GM23338 (cell line): ENCODE data around the gene TCP11. TPM values are rescaled to one million over a fixed set of nuclear protein-coding genes. Genes with fewer than 3 reads are reported as not detected.

Source experiments
- ATAC-seq: fragments of 200-7000 bp; cut with Tn5 transposase; 3 replicates; pipeline ENCODE4 v1.9.1; 2020
- DNase-seq: peaks from one replicate; pipeline ENCODE4 v3.0.0-alpha.2; 2015; ENCODE audit warnings: low spot score
- H2AFZ ChIP-seq: fragments of 200-600 bp; sonication (generic); 2 replicates; pipeline ENCODE4 v1.8.0; 2016; ENCODE audit warnings: antibody characterized with exemption, mild to moderate bottlenecking, moderate library complexity
- H3F3A ChIP-seq: fragments of 200-600 bp; sonication (generic); replicated peaks from 2 replicates; pipeline ENCODE4 v1.8.0; 2017; ENCODE audit warnings: antibody characterized with exemption, mixed run types, low read depth
- H3K27ac ChIP-seq: fragments of 200-600 bp; sonication (generic); 2 replicates; pipeline ENCODE4 v1.6.1; 2016; ENCODE audit warnings: low read depth
- H3K27me3 ChIP-seq: fragments of 200-600 bp; sonication (generic); 2 replicates; pipeline ENCODE4 v1.8.0; 2016; ENCODE audit warnings: mild to moderate bottlenecking, mixed run types, moderate library complexity; ENCODE audit not compliant: insufficient read depth
- H3K36me3 ChIP-seq: fragments of 200-600 bp; sonication (generic); 2 replicates; pipeline ENCODE4 v1.8.0; 2016; ENCODE audit warnings: mild to moderate bottlenecking; ENCODE audit not compliant: insufficient read depth
- H3K4me1 ChIP-seq: fragments of 200-600 bp; sonication (generic); 2 replicates; pipeline ENCODE4 v1.8.0; 2016; ENCODE audit warnings: mild to moderate bottlenecking, moderate library complexity; ENCODE audit not compliant: insufficient read depth
- H3K4me2 ChIP-seq: fragments of 200-600 bp; sonication (generic); 2 replicates; pipeline ENCODE4 v1.7.1; 2017; ENCODE audit warnings: mixed run types
- H3K4me3 ChIP-seq: fragments of 200-600 bp; sonication (generic); 2 replicates; pipeline ENCODE4 v1.6.1; 2016; ENCODE audit warnings: mixed run types
- H3K79me2 ChIP-seq: fragments of 200-600 bp; sonication (generic); replicated peaks from 2 replicates; pipeline ENCODE4 v1.8.0; 2017; ENCODE audit warnings: mild to moderate bottlenecking; ENCODE audit not compliant: insufficient read depth
- H3K9me2 ChIP-seq: fragments of 200-600 bp; sonication (generic); 2 replicates; pipeline ENCODE4 v1.8.0; 2017; ENCODE audit not compliant: insufficient read depth
- H4K20me1 ChIP-seq: fragments of 200-600 bp; sonication (generic); replicated peaks from 2 replicates; pipeline ENCODE4 v1.8.0; 2017; ENCODE audit warnings: mild to moderate bottlenecking; ENCODE audit not compliant: insufficient read depth
- H3K27ac Mint-ChIP-seq: 2 replicates; pipeline ENCODE4 v1.8.0; 2020; ENCODE audit warnings: inconsistent platforms, mild to moderate bottlenecking, moderate library complexity, mixed read lengths
- H3K27me3 Mint-ChIP-seq: 3 replicates; pipeline ENCODE4 v1.8.0; 2022; ENCODE audit warnings: low read depth, mild to moderate bottlenecking, moderate library complexity, mixed read lengths, inconsistent platforms; ENCODE audit not compliant: insufficient read depth, poor library complexity
- H3K36me3 Mint-ChIP-seq: 3 replicates; pipeline ENCODE4 v1.8.0; 2021; ENCODE audit warnings: low read depth, mild to moderate bottlenecking, inconsistent platforms, moderate library complexity, mixed read lengths
- H3K4me1 Mint-ChIP-seq: 3 replicates; pipeline ENCODE4 v1.8.0; 2020; ENCODE audit warnings: mild to moderate bottlenecking, inconsistent platforms, mixed read lengths
- H3K4me3 Mint-ChIP-seq: 3 replicates; pipeline ENCODE4 v1.8.0; 2021; ENCODE audit warnings: moderate library complexity, mild to moderate bottlenecking, inconsistent platforms, mixed read lengths
- H3K9me3 Mint-ChIP-seq: 3 replicates; pipeline ENCODE4 v1.8.0; 2020; ENCODE audit warnings: moderate library complexity, mild to moderate bottlenecking, inconsistent platforms, mixed read lengths
- CREB1 ChIP-seq: fragments of 250-450 bp; sonication (Bioruptor Pico); IDR thresholded peaks from 2 replicates; pipeline ENCODE4 v1.5.0; 2020; ENCODE audit warnings: low read depth, mild to moderate bottlenecking, moderate library complexity
- EZH2 ChIP-seq: fragments of 200-600 bp; sonication (generic); IDR thresholded peaks from one replicate; pipeline ENCODE4 v1.8.0; 2017; ENCODE audit warnings: antibody characterized with exemption, mild to moderate bottlenecking, low read depth; ENCODE audit not compliant: unreplicated experiment
- EZH2phosphoT487 ChIP-seq: fragments of 200-600 bp; sonication (generic); IDR thresholded peaks from one replicate; pipeline ENCODE4 v1.8.1; 2018; ENCODE audit warnings: antibody characterized with exemption; ENCODE audit not compliant: unreplicated experiment
- JUNB ChIP-seq: IDR thresholded peaks from one replicate; pipeline ENCODE4 v1.6.1; 2016; ENCODE audit warnings: antibody characterized with exemption; ENCODE audit not compliant: unreplicated experiment
- POLR2AphosphoS5 ChIP-seq: IDR thresholded peaks from 2 replicates; pipeline ENCODE4 v1.6.1; 2016; ENCODE audit warnings: antibody characterized with exemption, low read depth
- STAT1 ChIP-seq: IDR thresholded peaks from one replicate; pipeline ENCODE4 v1.6.1; 2016; ENCODE audit warnings: antibody characterized with exemption; ENCODE audit not compliant: unreplicated experiment
- ZNF331 ChIP-seq: fragments of 250-450 bp; sonication (Bioruptor Pico); IDR thresholded peaks from 2 replicates; pipeline ENCODE4 v1.5.0; 2020; ENCODE audit warnings: low read depth, mild to moderate bottlenecking, moderate library complexity
- polyA plus RNA-seq: library from polyadenylated mRNA; unstranded; fragments of >200 nt; fragmentation: Nextera tagmentation; extraction: Ambion mirVana; gene quantifications from 2 replicates; pipeline ENCODE4 v1.2.1, GENCODE V29; 2016
- total RNA-seq: library from RNA; depleted of rRNA; stranded (reverse); fragments of >200 nt; shearing (Covaris generic); gene quantifications from 2 replicates; pipeline ENCODE4 v1.2.3, GENCODE V29; 2014
- TF ChIP-seq, protein P1 (sequence below): IDR thresholded peaks from one replicate; pipeline ENCODE4 v1.6.1; 2018; ENCODE audit warnings: antibody characterized with exemption; ENCODE audit not compliant: unreplicated experiment
- TF ChIP-seq, protein P2 (sequence below): IDR thresholded peaks from 2 replicates; pipeline ENCODE4 v1.6.1; 2016; ENCODE audit warnings: antibody characterized with exemption
- TF ChIP-seq, protein P3 (sequence below): fragments of 250-450 bp; sonication (Bioruptor Pico); IDR thresholded peaks from 2 replicates; pipeline ENCODE4 v1.5.0; 2020; ENCODE audit warnings: mild to moderate bottlenecking, moderate library complexity

TCP11 gene
- total and polyA plus RNA-seq, 2 experiments from 2014 or later: not detected

DNA sequence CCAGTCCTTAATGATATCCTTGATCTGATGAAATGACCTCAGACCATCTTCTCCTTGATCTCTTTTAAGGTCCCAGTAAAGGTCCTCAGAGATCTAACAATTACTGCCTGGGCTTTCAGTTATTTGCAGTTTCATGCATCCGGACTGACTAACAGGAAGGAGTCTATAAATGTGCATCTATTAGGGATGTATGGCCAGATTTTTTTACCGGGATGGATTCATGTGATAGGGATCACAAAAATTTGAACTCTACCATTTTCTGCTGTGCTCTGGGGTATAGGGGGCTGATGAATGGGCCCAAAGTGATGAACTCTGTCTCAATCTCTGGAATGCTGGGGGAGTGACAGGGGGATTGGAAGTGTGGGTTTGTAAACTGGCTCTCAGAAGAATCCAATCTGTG is 36.5 kb upstream of the TCP11 start:
- H3K4me3 Mint-ChIP-seq: no peak overlapping the region
- H3K27me3 Mint-ChIP-seq: peaks cover 2% of the 10 kb centered on the region
- H3K36me3 ChIP-seq: no peaks in the 10 kb centered on the region
- no peak overlapping the region for H3K27ac ChIP-seq
- H3K4me2 ChIP-seq: no peak overlapping the region
- peaks cover 8% of the 10 kb centered on the region; the same call in 1 of the 2 replicates for H3F3A ChIP-seq
- no peak for DNase-seq
- H3K4me3 ChIP-seq: no peak overlapping the region
- peaks cover 15% of the 10 kb centered on the region for H3K27me3 ChIP-seq
- no peaks in the 10 kb centered on the region for H3K79me2 ChIP-seq
- H3K9me3 Mint-ChIP-seq: no peaks in the 10 kb centered on the region
- no peak for TF ChIP-seq EZH2phosphoT487
- no peak for TF ChIP-seq EZH2
- no peak for TF ChIP-seq JUNB
- H3K9me2 ChIP-seq: no peaks in the 10 kb centered on the region
- no peak for ATAC-seq
- H4K20me1 ChIP-seq: no peaks in the 10 kb centered on the region; the same call in 1 of the 2 replicates
- H2AFZ ChIP-seq: no peak overlapping the region
- H3K27ac Mint-ChIP-seq: no peak overlapping the region
- no peaks in the 10 kb centered on the region; the same call in 1 of the 2 replicates for H3K4me1 ChIP-seq
- H3K4me1 Mint-ChIP-seq: peaks cover 14% of the 10 kb centered on the region
- H3K36me3 Mint-ChIP-seq: no peaks in the 10 kb centered on the region

DNA sequence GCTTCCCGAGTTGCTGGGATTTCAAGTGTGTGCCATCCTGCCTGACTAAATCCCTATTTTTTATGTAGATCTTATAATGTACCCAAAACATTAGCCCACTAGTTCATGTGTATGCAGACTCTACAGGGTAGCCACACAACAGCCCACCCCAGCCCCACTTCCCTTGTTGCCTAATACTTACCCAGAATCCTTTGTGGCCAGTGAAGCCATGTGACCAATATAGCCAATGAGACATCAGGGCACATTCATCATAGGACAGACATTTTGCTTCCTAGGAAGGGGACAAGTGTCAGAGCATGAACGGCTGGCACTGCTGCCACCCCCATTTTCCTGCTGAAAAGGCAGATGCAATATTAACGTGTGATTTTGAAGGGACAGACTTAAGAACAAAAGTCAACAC is 36.0 kb upstream of the TCP11 start:
- H3K27ac ChIP-seq: no peak overlapping the region
- no peak overlapping the region for H3K4me3 ChIP-seq
- H3K4me1 ChIP-seq: no peaks in the 10 kb centered on the region; the same call in 1 of the 2 replicates
- Mint-ChIP-seq H3K4me1 (peaks cover 14% of the 10 kb centered on the region), H3K9me3 (no peaks in the 10 kb centered on the region), H3K27me3 (peaks cover 2% of the 10 kb centered on the region), H3K4me3 (no peak overlapping the region), H3K27ac (no peak overlapping the region), H3K36me3 (no peaks in the 10 kb centered on the region)
- H3K4me2 ChIP-seq: no peak overlapping the region
- no peaks in the 10 kb centered on the region; the same call in 1 of the 2 replicates for H4K20me1 ChIP-seq
- no peak for ATAC-seq
- no peaks in the 10 kb centered on the region for H3K79me2 ChIP-seq
- peaks cover 8% of the 10 kb centered on the region; the same call in 1 of the 2 replicates for H3F3A ChIP-seq
- TF ChIP-seq EZH2: no peak
- TF ChIP-seq, protein P1, sequence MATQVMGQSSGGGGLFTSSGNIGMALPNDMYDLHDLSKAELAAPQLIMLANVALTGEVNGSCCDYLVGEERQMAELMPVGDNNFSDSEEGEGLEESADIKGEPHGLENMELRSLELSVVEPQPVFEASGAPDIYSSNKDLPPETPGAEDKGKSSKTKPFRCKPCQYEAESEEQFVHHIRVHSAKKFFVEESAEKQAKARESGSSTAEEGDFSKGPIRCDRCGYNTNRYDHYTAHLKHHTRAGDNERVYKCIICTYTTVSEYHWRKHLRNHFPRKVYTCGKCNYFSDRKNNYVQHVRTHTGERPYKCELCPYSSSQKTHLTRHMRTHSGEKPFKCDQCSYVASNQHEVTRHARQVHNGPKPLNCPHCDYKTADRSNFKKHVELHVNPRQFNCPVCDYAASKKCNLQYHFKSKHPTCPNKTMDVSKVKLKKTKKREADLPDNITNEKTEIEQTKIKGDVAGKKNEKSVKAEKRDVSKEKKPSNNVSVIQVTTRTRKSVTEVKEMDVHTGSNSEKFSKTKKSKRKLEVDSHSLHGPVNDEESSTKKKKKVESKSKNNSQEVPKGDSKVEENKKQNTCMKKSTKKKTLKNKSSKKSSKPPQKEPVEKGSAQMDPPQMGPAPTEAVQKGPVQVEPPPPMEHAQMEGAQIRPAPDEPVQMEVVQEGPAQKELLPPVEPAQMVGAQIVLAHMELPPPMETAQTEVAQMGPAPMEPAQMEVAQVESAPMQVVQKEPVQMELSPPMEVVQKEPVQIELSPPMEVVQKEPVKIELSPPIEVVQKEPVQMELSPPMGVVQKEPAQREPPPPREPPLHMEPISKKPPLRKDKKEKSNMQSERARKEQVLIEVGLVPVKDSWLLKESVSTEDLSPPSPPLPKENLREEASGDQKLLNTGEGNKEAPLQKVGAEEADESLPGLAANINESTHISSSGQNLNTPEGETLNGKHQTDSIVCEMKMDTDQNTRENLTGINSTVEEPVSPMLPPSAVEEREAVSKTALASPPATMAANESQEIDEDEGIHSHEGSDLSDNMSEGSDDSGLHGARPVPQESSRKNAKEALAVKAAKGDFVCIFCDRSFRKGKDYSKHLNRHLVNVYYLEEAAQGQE: no peak
- TF ChIP-seq, protein P2, sequence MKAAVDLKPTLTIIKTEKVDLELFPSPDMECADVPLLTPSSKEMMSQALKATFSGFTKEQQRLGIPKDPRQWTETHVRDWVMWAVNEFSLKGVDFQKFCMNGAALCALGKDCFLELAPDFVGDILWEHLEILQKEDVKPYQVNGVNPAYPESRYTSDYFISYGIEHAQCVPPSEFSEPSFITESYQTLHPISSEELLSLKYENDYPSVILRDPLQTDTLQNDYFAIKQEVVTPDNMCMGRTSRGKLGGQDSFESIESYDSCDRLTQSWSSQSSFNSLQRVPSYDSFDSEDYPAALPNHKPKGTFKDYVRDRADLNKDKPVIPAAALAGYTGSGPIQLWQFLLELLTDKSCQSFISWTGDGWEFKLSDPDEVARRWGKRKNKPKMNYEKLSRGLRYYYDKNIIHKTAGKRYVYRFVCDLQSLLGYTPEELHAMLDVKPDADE: no peak
- no peak for TF ChIP-seq CREB1 (CRISPR knock-in tag)
- TF ChIP-seq, protein P3, sequence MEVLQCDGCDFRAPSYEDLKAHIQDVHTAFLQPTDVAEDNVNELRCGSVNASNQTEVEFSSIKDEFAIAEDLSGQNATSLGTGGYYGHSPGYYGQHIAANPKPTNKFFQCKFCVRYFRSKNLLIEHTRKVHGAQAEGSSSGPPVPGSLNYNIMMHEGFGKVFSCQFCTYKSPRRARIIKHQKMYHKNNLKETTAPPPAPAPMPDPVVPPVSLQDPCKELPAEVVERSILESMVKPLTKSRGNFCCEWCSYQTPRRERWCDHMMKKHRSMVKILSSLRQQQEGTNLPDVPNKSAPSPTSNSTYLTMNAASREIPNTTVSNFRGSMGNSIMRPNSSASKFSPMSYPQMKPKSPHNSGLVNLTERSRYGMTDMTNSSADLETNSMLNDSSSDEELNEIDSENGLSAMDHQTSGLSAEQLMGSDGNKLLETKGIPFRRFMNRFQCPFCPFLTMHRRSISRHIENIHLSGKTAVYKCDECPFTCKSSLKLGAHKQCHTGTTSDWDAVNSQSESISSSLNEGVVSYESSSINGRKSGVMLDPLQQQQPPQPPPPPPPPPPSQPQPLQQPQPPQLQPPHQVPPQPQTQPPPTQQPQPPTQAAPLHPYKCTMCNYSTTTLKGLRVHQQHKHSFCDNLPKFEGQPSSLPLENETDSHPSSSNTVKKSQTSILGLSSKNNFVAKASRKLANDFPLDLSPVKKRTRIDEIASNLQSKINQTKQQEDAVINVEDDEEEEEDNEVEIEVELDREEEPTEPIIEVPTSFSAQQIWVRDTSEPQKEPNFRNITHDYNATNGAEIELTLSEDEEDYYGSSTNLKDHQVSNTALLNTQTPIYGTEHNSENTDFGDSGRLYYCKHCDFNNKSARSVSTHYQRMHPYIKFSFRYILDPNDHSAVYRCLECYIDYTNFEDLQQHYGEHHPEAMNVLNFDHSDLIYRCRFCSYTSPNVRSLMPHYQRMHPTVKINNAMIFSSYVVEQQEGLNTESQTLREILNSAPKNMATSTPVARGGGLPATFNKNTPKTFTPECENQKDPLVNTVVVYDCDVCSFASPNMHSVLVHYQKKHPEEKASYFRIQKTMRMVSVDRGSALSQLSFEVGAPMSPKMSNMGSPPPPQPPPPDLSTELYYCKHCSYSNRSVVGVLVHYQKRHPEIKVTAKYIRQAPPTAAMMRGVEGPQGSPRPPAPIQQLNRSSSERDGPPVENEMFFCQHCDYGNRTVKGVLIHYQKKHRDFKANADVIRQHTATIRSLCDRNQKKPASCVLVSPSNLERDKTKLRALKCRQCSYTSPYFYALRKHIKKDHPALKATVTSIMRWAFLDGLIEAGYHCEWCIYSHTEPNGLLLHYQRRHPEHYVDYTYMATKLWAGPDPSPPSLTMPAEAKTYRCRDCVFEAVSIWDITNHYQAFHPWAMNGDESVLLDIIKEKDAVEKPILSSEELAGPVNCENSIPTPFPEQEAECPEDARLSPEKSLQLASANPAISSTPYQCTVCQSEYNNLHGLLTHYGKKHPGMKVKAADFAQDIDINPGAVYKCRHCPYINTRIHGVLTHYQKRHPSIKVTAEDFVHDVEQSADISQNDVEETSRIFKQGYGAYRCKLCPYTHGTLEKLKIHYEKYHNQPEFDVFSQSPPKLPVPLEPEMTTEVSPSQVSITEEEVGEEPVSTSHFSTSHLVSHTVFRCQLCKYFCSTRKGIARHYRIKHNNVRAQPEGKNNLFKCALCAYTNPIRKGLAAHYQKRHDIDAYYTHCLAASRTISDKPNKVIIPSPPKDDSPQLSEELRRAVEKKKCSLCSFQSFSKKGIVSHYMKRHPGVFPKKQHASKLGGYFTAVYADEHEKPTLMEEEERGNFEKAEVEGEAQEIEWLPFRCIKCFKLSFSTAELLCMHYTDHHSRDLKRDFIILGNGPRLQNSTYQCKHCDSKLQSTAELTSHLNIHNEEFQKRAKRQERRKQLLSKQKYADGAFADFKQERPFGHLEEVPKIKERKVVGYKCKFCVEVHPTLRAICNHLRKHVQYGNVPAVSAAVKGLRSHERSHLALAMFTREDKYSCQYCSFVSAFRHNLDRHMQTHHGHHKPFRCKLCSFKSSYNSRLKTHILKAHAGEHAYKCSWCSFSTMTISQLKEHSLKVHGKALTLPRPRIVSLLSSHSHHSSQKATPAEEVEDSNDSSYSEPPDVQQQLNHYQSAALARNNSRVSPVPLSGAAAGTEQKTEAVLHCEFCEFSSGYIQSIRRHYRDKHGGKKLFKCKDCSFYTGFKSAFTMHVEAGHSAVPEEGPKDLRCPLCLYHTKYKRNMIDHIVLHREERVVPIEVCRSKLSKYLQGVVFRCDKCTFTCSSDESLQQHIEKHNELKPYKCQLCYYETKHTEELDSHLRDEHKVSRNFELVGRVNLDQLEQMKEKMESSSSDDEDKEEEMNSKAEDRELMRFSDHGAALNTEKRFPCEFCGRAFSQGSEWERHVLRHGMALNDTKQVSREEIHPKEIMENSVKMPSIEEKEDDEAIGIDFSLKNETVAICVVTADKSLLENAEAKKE: no peak
- no peak for TF ChIP-seq POLR2AphosphoS5
- no peak for TF ChIP-seq STAT1
- TF ChIP-seq ZNF331 (CRISPR knock-in tag): no peak
- DNase-seq: no peak
- H3K9me2 ChIP-seq: no peaks in the 10 kb centered on the region
- H3K27me3 ChIP-seq: peaks cover 13% of the 10 kb centered on the region
- no peak overlapping the region for H2AFZ ChIP-seq
- no peaks in the 10 kb centered on the region for H3K36me3 ChIP-seq
